Measurements from ENCODE around the gene PTPRN2. TPM values are rescaled to one million over a fixed set of nuclear protein-coding genes. Genes with fewer than 3 reads are reported as not detected.
"Not testable (repeated sequence)": the region's sequence is repeated elsewhere in the genome, so short reads cannot be mapped to it uniquely, and the experiment has no call there.

PTPRN2 gene
- total RNA-seq, 1 experiment from 2014 or later: not detected

GRCh38 chr7:158310924-158311666 lies 276.5 kb downstream of the PTPRN2 start:
- H3K27me3 ChIP-seq (ENCODE audit: insufficient read depth, low read depth): peaks cover 30% of the 10 kb centered on the region; the same call in 1 of the 2 replicates
- peaks cover 16% of the 10 kb centered on the region; the same call in 1 of the 2 replicates for H3F3A ChIP-seq (ENCODE audit: insufficient read depth, low read depth)
- no peaks in the 10 kb centered on the region for H4K20me1 ChIP-seq (ENCODE audit: insufficient read depth)
- no peak overlapping the region for H3K4me2 ChIP-seq
- no peak overlapping the region for H3K27ac ChIP-seq
- no peaks in the 10 kb centered on the region for H3K4me1 ChIP-seq (replicated peaks; ENCODE audit: insufficient read depth)
- no TSS peak for BruUV-seq (replicated peaks)
- peaks cover 4% of the 10 kb centered on the region for H3K9me3 ChIP-seq (ENCODE audit: insufficient read depth, low read depth)
- no peak overlapping the region for H2AFZ ChIP-seq
- no peak overlapping the region for H3K4me3 ChIP-seq
- ChIA-PET CTCF (no interaction called here), POLR2A (ENCODE audit: unreplicated experiment) (no interaction called here)
- no peaks in the 10 kb centered on the region for H3K79me2 ChIP-seq (ENCODE audit: low read depth)
- DNase-seq: no peak
- intact Hi-C loops (cut with micrococcal nuclease; ENCODE audit: unreplicated experiment): no loop called here
- TF ChIP-seq EZH2 (IDR thresholded peaks at IDR 0.05; ENCODE audit: low read depth): no peak
- TF ChIP-seq, protein P1, sequence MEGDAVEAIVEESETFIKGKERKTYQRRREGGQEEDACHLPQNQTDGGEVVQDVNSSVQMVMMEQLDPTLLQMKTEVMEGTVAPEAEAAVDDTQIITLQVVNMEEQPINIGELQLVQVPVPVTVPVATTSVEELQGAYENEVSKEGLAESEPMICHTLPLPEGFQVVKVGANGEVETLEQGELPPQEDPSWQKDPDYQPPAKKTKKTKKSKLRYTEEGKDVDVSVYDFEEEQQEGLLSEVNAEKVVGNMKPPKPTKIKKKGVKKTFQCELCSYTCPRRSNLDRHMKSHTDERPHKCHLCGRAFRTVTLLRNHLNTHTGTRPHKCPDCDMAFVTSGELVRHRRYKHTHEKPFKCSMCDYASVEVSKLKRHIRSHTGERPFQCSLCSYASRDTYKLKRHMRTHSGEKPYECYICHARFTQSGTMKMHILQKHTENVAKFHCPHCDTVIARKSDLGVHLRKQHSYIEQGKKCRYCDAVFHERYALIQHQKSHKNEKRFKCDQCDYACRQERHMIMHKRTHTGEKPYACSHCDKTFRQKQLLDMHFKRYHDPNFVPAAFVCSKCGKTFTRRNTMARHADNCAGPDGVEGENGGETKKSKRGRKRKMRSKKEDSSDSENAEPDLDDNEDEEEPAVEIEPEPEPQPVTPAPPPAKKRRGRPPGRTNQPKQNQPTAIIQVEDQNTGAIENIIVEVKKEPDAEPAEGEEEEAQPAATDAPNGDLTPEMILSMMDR (conservative IDR thresholded peaks at IDR 0.05): no peak
- no peaks in the 10 kb centered on the region for H3K9me2 ChIP-seq (ENCODE audit: insufficient read depth)
- no peaks in the 10 kb centered on the region for H3K36me3 ChIP-seq (ENCODE audit: low read depth)

DNA sequence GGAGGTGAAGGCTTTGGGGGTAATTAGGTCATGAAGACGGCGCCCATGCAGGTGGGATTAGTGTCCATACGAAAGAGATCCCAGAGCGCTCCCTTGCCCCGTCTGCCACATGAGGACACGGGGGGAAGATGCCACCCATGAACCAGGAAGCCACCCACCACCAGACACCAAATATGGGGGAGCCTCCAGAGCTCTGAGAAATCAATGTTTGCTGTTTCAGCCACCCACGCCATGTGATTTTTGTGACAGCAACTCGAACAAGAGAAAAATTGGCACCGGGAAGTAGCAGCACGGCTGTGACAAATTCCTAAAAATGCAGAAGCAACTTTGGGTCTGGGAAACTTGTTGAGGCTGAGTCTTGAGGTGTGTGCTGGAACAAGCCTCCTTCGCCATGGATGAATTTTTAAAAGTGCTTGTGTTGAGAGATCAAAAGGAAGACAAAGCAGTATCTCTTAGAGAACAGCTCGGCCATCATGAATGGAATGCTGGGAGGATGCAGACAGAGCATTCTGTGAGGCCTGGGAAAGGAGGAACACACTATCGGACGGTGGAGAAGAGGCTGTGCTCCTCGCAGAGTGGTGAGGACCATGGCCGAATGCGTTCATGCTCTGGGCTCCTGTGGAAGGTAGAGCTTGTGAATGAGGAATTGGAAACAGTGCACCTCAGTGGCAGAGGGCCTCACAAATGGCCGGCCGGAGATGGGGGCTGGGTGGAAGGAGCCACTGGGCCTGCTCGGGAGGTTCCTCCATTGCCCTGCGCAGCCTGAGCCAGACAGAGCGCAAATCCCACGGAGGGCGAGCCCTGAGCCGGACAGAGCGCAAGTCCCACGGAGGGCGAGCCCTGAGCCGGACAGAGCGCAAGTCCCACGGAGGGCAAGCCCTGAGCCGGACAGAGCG lies 277.5 kb downstream of the PTPRN2 start:
- Histone ChIP-seq H3K27ac (no peak overlapping the region), H4K20me1 (ENCODE audit: insufficient read depth) (no peaks in the 10 kb centered on the region), H3F3A (ENCODE audit: insufficient read depth, low read depth) (peaks cover 16% of the 10 kb centered on the region; the same call in 1 of the 2 replicates), H3K4me2 (no peak overlapping the region), H3K9me2 (ENCODE audit: insufficient read depth) (no peaks in the 10 kb centered on the region), H2AFZ (no peak overlapping the region), H3K79me2 (ENCODE audit: low read depth) (no peaks in the 10 kb centered on the region), H3K4me3 (no peak overlapping the region), H3K27me3 (ENCODE audit: insufficient read depth, low read depth) (peaks cover 23% of the 10 kb centered on the region), H3K36me3 (ENCODE audit: low read depth) (no peaks in the 10 kb centered on the region), H3K9me3 (ENCODE audit: insufficient read depth, low read depth) (peaks cover 4% of the 10 kb centered on the region), H3K4me1 (replicated peaks; ENCODE audit: insufficient read depth) (no peaks in the 10 kb centered on the region)
- ChIA-PET POLR2A (ENCODE audit: unreplicated experiment) (no interaction called here), CTCF (no interaction called here)
- no TSS peak for BruUV-seq (replicated peaks)
- TF ChIP-seq EZH2 (IDR thresholded peaks at IDR 0.05; ENCODE audit: low read depth): no peak
- TF ChIP-seq, protein P1 (conservative IDR thresholded peaks at IDR 0.05): no peak
- no peak for DNase-seq
- intact Hi-C loops (cut with micrococcal nuclease; ENCODE audit: unreplicated experiment): no loop called here

DNA sequence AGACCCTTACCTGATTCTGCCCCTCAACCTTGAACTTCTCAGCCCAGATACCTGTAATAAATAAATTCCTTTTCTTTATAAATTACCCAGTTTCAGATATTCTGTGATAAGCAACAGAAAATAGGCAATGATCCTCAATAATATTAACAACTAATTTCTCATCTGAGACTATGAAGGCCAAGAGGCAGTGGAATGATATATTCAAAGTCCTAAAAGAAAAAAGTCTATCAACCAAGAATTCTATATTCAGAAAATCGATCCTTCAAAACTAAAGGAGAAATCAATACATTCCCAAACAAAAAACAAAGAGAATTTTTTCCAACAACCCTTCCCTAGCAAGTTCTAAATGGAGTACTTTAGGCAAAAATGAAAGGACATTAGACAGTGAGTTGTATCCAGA lies 279.6 kb downstream of the PTPRN2 start:
- Histone ChIP-seq H2AFZ (no peak overlapping the region), H3K4me2 (no peak overlapping the region), H3F3A (ENCODE audit: insufficient read depth, low read depth) (peaks cover 14% of the 10 kb centered on the region; the same call in 1 of the 2 replicates), H3K79me2 (ENCODE audit: low read depth) (no peaks in the 10 kb centered on the region), H3K27ac (no peak overlapping the region), H3K9me2 (ENCODE audit: insufficient read depth) (no peaks in the 10 kb centered on the region), H4K20me1 (ENCODE audit: insufficient read depth) (no peaks in the 10 kb centered on the region), H3K27me3 (ENCODE audit: insufficient read depth, low read depth) (peaks cover 34% of the 10 kb centered on the region), H3K4me1 (replicated peaks; ENCODE audit: insufficient read depth) (no peaks in the 10 kb centered on the region), H3K4me3 (no peak overlapping the region), H3K9me3 (ENCODE audit: insufficient read depth, low read depth) (no peaks in the 10 kb centered on the region; the same call in none of the 2 replicates), H3K36me3 (ENCODE audit: low read depth) (no peaks in the 10 kb centered on the region)
- no peak for TF ChIP-seq EZH2 (IDR thresholded peaks at IDR 0.05; ENCODE audit: low read depth)
- TF ChIP-seq, protein P1 (conservative IDR thresholded peaks at IDR 0.05): no peak
- intact Hi-C loops (cut with micrococcal nuclease; ENCODE audit: unreplicated experiment): no loop called here
- POLR2A ChIA-PET (ENCODE audit: unreplicated experiment): no interaction called here
- DNase-seq: no peak
- no TSS peak for BruUV-seq (replicated peaks)
- CTCF ChIA-PET: no interaction called here

GRCh38 chr7:158304072-158304471 lies 283.6 kb downstream of the PTPRN2 start:
- CTCF ChIA-PET: not testable (repeated sequence)

More at GRCh38 chr7:158304072-158304471, 283.6 kb downstream of the PTPRN2 start:
- DNase-seq; H3K79me2 ChIP-seq (ENCODE audit: low read depth); H3K4me1 ChIP-seq (replicated peaks; ENCODE audit: insufficient read depth); POLR2A ChIA-PET (ENCODE audit: unreplicated experiment); H3K36me3 ChIP-seq (ENCODE audit: low read depth); H3K4me2 ChIP-seq; BruUV-seq (replicated peaks); intact Hi-C loops (cut with micrococcal nuclease; ENCODE audit: unreplicated experiment); H3K9me2 ChIP-seq (ENCODE audit: insufficient read depth); H4K20me1 ChIP-seq (ENCODE audit: insufficient read depth); H3K4me3 ChIP-seq; H3K27ac ChIP-seq; H3F3A ChIP-seq (ENCODE audit: insufficient read depth, low read depth); H3K9me3 ChIP-seq (ENCODE audit: insufficient read depth, low read depth); H2AFZ ChIP-seq: not testable (repeated sequence)
- H3K27me3 ChIP-seq (ENCODE audit: insufficient read depth, low read depth): peaks cover 58% of the 10 kb centered on the region

Data from PC-9 (cell line).